HG02943 (cell line): Measurements from ENCODE around the gene PTPRQ.
"Not testable (repeated sequence)": the region's sequence is repeated elsewhere in the genome, so short reads cannot be mapped to it uniquely, and the experiment has no call there.

Experiments used
- ATAC-seq: cut with Tn5 transposase; IDR thresholded peaks from one replicate; pipeline ENCODE4 v1.9.1; 2021; ENCODE audit warnings: mild to moderate bottlenecking, low read depth, moderate library complexity; ENCODE audit not compliant: unreplicated experiment

PTPRQ gene

DNA sequence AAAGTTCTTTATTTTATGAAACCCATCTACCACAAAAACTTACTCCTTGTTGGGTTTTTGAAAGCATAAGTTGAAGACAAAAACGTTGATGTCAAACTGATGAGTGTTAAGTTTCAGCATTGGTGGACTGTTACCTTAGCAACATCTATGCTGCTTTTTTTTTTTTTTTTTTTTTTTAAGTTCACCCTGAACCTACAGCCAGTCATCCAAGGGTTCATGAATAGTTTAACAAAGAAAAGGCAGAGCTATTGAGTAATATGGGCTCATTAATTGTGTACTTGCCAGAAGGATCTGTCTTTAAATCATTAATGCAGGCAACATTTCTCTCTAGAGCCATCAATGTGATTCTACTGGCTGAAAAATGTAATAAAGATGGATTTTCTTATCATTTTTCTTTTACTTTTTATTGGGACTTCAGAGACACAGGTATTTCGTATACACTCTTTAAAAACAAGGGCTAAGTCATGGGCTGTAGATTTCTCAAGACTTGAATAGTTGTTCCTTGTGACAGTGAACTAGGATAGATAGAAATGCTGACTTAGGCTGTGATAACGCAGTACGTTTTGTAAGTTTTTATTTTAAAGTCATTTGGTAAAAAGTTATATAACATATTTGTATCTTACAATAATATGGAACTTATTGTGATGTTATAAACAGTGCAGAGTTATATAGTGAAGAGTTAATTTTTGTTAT, at the start of gene PTPRQ:
Gene PTPRQ (plus strand): TSS at position 262 of the 693 bp plus-strand sequence. CDS start 111 bp downstream, at position 373.
- no peak for ATAC-seq

GRCh38 chr12:80400571-80400991, 43.5 kb upstream of the PTPRQ start:
- no peak for ATAC-seq

GRCh38 chr12:80401191-80401590, 42.8 kb upstream of the PTPRQ start:
- no peak for ATAC-seq

- no peak for ATAC-seq
These were observed 39.4 kb upstream of the PTPRQ start for GRCh38 chr12:80404629-80405028.

DNA sequence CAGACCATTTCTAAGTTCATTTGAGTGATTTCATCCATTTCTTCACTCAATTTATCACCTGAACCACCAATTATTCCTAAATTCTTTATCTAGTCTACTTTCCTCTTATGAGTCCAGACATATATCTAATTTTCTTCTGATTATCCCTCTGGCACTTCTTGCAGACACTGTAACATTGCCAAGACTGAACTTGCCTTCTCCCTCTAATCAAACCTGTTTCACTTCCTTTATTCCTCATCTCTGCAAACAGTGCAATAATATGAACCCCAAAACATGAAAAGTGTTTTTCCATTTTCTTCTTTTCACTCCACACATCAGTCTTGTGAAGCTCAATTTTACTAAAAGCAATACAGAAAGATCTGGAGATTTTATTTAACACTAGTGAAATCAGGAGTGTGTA, 37.8 kb upstream of the PTPRQ start:
- ATAC-seq, result no peak

- ATAC-seq, result no peak
These were observed 32.2 kb upstream of the PTPRQ start for GRCh38 chr12:80411787-80412186.

DNA sequence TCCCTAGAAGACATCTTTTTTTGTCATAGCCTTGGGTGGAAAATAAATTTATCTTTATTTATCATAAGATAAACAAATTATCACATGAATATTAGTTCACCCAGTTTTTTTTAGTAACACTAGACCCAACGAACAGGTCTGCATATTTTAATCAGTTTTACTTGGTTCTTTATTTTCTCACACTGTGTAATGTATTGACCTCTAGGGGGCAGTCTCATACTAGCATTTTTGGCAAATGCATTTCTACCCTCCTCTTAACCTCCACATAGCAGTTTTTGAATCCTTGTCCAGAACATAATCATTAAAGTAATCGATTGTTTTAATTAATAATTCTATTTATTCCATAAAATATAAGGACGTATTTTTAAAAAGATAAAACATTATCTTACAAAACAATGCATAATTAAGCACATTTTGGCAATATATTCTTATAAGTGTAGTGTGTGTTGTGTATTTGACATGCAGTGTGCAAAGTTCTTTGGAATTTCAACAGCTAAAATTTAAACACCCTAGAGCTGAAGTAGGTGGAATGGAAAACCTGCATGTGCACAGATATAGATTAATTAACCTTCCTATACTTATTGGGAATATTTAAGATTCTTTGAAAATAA, 31.6 kb upstream of the PTPRQ start:
- no peak for ATAC-seq

GRCh38 chr12:80413462-80413861, 30.6 kb upstream of the PTPRQ start:
- no peak for ATAC-seq

- ATAC-seq, result no peak
These were observed 28.6 kb upstream of the PTPRQ start for GRCh38 chr12:80415466-80415865.

DNA sequence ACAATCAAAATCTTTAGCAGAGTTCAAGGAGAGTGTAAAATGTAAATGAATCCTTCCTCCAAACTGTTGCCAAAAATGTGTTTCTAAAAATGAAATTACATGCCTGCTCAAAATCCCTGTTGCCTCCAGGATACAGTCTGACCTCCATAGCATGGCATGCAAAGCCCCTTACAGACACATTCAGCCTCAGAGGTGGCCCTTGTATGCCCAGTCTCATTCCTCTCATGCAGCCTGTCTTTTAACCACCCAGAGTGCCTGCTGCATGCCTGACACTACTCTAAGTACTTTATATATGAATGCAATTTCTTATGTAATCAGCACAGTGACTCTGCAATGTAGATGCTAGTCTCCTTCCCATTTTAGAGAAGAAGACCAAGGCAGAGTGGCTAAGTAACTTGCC, 24.4 kb upstream of the PTPRQ start:
- no peak for ATAC-seq

GRCh38 chr12:80420075-80420474, 24.0 kb upstream of the PTPRQ start:
- no peak for ATAC-seq

GRCh38 chr12:80422550-80422949, 21.5 kb upstream of the PTPRQ start:
- no peak for ATAC-seq

- no peak for ATAC-seq
These were observed 12.0 kb upstream of the PTPRQ start for GRCh38 chr12:80432061-80432460.

- no peak for ATAC-seq
These were observed 2.1 kb upstream of the PTPRQ start for GRCh38 chr12:80441921-80442320.

GRCh38 chr12:80442426-80443222, 1.4 kb upstream of the PTPRQ start:
- ATAC-seq, result no peak

DNA sequence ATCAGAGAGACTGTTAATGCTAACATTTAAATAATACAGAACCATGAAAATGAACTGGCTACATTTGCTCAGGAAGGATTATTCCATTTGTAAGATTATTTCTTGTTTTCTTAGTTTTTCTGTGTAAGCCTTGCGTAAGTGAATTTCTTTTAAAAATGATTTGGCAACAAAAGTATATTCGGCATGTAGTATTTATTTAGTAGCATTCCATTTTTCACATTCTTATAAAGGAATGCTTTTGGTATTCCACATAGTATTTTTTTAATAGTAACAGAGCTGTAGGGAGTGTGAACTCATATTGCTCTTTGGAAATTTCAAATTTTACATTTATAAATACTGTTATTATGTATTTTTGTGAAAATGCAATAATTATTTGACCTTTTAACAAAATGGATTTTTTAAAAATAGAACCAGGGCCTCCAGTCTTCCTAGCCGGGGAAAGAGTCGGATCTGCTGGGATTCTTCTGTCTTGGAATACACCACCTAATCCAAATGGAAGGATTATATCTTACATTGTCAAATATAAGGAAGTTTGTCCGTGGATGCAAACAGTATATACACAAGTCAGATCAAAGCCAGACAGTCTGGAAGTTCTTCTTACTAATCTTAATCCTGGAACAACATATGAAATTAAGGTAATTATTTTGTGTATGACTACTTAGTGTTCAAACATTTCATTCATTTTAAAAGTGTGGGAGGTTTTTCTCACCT, 1.2 kb downstream of the PTPRQ start:
- no peak for ATAC-seq

- no peak for ATAC-seq
These were observed 12.5 kb downstream of the PTPRQ start for GRCh38 chr12:80456513-80456912.

DNA sequence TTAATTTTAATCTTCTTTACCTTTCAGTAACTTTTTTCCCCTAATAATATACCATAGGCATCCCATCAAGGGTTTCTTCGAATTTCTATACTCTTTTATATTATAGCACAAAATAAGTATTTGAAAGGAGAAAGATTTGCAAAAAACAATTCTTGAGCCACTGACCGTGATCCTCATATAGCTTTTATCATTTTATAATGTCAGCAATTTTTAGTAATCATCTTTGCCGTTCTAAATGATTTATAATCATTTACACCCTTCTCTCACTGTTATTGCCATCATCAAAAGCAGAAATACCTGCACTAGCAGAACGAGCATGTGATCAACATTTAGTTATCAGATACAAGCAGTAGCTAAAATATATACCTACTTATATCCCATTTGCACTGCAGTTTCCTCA, 16.9 kb downstream of the PTPRQ start:
- no peak for ATAC-seq

GRCh38 chr12:80461851-80462250, 17.8 kb downstream of the PTPRQ start:
- ATAC-seq, result not testable (repeated sequence)

DNA sequence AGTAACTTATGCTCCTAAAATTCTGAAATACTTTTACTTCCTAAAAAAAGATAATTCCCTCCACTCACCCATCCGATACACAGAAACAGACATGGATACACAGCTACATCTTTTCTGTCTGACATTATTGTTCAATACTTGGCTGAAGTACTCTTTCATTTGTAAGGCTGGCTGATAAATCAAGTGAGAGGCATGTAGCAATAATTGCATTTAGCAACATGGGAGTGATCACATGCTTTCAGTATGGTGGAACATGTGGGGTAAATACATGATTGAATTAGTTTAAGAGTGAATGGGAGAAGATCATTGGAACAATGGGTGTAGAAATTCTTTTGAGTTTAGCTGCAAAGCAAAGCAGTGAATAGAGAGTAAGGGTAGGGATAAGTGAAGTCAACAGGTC, 25.6 kb downstream of the PTPRQ start:
- no peak for ATAC-seq

- no peak for ATAC-seq
These were observed 26.4 kb downstream of the PTPRQ start for GRCh38 chr12:80470403-80470802.
